Measurements from ENCODE around the gene M6PR. TPM values are rescaled to one million over a fixed set of nuclear protein-coding genes. Genes with fewer than 3 reads are reported as not detected.

Gene M6PR
- total RNA-seq, 2 donors from 2014 or later = 90.3 to 96.1 TPM

Other genes starting within 250 kb of the M6PR start
- gene A2ML1, start 127.0 kb downstream of the M6PR start, total RNA-seq = not detected
- gene PHC1, start 35.1 kb downstream of the M6PR start, total RNA-seq = 1 to 10 TPM; 5.2 to 8.5 TPM
- 1 to 10 TPM in 1 of 2 donors, under 1 TPM in 1; 0.40 to 1.5 TPM for gene KLRG1, start 39.9 kb upstream of the M6PR start, total RNA-seq
- 100 to 1,000 TPM in 1 of 2 donors, 10 to 100 TPM in 1; 83.4 to 227 TPM for gene A2M, start 166.3 kb upstream of the M6PR start, total RNA-seq

Measured in left colon (tissue), 2 donors.